ENCODE data around the gene TNNT2.

Gene TNNT2

GRCh38 chr1:201335174-201335870 is 42.2 kb downstream of the TNNT2 start:
- FAIRE-seq: no peak
- DNase-seq (ENCODE audit: insufficient read length, low spot score): no peak
- TF ChIP-seq TAF1 (IDR thresholded peaks at IDR 0.05; ENCODE audit: low read depth, low read length): no peak
- no peak for TF ChIP-seq POU2F2 (IDR thresholded peaks at IDR 0.05; ENCODE audit: low read depth, low read length)
- TF ChIP-seq SPI1 (IDR thresholded peaks at IDR 0.05; ENCODE audit: low read depth, low read length): no peak
- no peak for TF ChIP-seq POLR2AphosphoS5 (IDR thresholded peaks at IDR 0.05; ENCODE audit: low read depth, low read length)
- TF ChIP-seq PAX5 (IDR thresholded peaks at IDR 0.05; ENCODE audit: insufficient read depth, low read length, severe bottlenecking): no peak
- TF ChIP-seq POLR2A (IDR thresholded peaks at IDR 0.05; ENCODE audit: low read depth, low read length): no peak

- no peak for DNase-seq (ENCODE audit: insufficient read length, low spot score)
- no peak for FAIRE-seq
Measured at GRCh38 chr1:201334325-201335173, 42.9 kb downstream of the TNNT2 start.

GRCh38 chr1:201332616-201333335 is 44.7 kb downstream of the TNNT2 start:
- TF ChIP-seq SPI1 (IDR thresholded peaks at IDR 0.05; ENCODE audit: low read depth, low read length): no peak
- TF ChIP-seq TAF1 (IDR thresholded peaks at IDR 0.05; ENCODE audit: low read depth, low read length): no peak
- TF ChIP-seq POU2F2 (IDR thresholded peaks at IDR 0.05; ENCODE audit: low read depth, low read length): no peak
- no peak for TF ChIP-seq POLR2A (IDR thresholded peaks at IDR 0.05; ENCODE audit: low read depth, low read length)
- no peak for TF ChIP-seq PAX5 (IDR thresholded peaks at IDR 0.05; ENCODE audit: insufficient read depth, low read length, severe bottlenecking)
- TF ChIP-seq POLR2AphosphoS5 (IDR thresholded peaks at IDR 0.05; ENCODE audit: low read depth, low read length): no peak
- DNase-seq (ENCODE audit: insufficient read length, low spot score) (no peak), FAIRE-seq (no peak)

More at GRCh38 chr1:201334325-201335173, 42.9 kb downstream of the TNNT2 start:
- no peak for TF ChIP-seq PAX5 (IDR thresholded peaks at IDR 0.05; ENCODE audit: insufficient read depth, low read length, severe bottlenecking)
- no peak for TF ChIP-seq POU2F2 (IDR thresholded peaks at IDR 0.05; ENCODE audit: low read depth, low read length)
- no peak for TF ChIP-seq POLR2AphosphoS5 (IDR thresholded peaks at IDR 0.05; ENCODE audit: low read depth, low read length)
- TF ChIP-seq POLR2A (IDR thresholded peaks at IDR 0.05; ENCODE audit: low read depth, low read length): no peak
- TF ChIP-seq SPI1 (IDR thresholded peaks at IDR 0.05; ENCODE audit: low read depth, low read length): no peak
- no peak for TF ChIP-seq TAF1 (IDR thresholded peaks at IDR 0.05; ENCODE audit: low read depth, low read length)

- DNase-seq (ENCODE audit: insufficient read length, low spot score) (no peak), FAIRE-seq (no peak)
- TF ChIP-seq POLR2A (IDR thresholded peaks at IDR 0.05; ENCODE audit: low read depth, low read length) (no peak), PAX5 (IDR thresholded peaks at IDR 0.05; ENCODE audit: insufficient read depth, low read length, severe bottlenecking) (no peak), TAF1 (IDR thresholded peaks at IDR 0.05; ENCODE audit: low read depth, low read length) (no peak), SPI1 (IDR thresholded peaks at IDR 0.05; ENCODE audit: low read depth, low read length) (no peak), POU2F2 (IDR thresholded peaks at IDR 0.05; ENCODE audit: low read depth, low read length) (no peak), POLR2AphosphoS5 (IDR thresholded peaks at IDR 0.05; ENCODE audit: low read depth, low read length) (no peak)
Measured at GRCh38 chr1:201332021-201332420, 45.5 kb downstream of the TNNT2 start.

GRCh38 chr1:201331166-201331565 is 46.3 kb downstream of the TNNT2 start:
- FAIRE-seq (no peak), DNase-seq (ENCODE audit: insufficient read length, low spot score) (no peak)
- TF ChIP-seq POLR2A (IDR thresholded peaks at IDR 0.05; ENCODE audit: low read depth, low read length) (no peak), POU2F2 (IDR thresholded peaks at IDR 0.05; ENCODE audit: low read depth, low read length) (no peak), TAF1 (IDR thresholded peaks at IDR 0.05; ENCODE audit: low read depth, low read length) (no peak), PAX5 (IDR thresholded peaks at IDR 0.05; ENCODE audit: insufficient read depth, low read length, severe bottlenecking) (no peak), SPI1 (IDR thresholded peaks at IDR 0.05; ENCODE audit: low read depth, low read length) (no peak), POLR2AphosphoS5 (IDR thresholded peaks at IDR 0.05; ENCODE audit: low read depth, low read length) (no peak)

- no peak for FAIRE-seq
Measured at GRCh38 chr1:201330541-201330940, 46.9 kb downstream of the TNNT2 start.

GRCh38 chr1:201329801-201330200 is 47.7 kb downstream of the TNNT2 start:
- DNase-seq (ENCODE audit: insufficient read length, low spot score): no peak
- FAIRE-seq: no peak
- TF ChIP-seq SPI1 (IDR thresholded peaks at IDR 0.05; ENCODE audit: low read depth, low read length) (no peak), POLR2AphosphoS5 (IDR thresholded peaks at IDR 0.05; ENCODE audit: low read depth, low read length) (no peak), TAF1 (IDR thresholded peaks at IDR 0.05; ENCODE audit: low read depth, low read length) (no peak), POU2F2 (IDR thresholded peaks at IDR 0.05; ENCODE audit: low read depth, low read length) (no peak), POLR2A (IDR thresholded peaks at IDR 0.05; ENCODE audit: low read depth, low read length) (no peak), PAX5 (IDR thresholded peaks at IDR 0.05; ENCODE audit: insufficient read depth, low read length, severe bottlenecking) (no peak)

More at GRCh38 chr1:201330541-201330940, 46.9 kb downstream of the TNNT2 start:
- TF ChIP-seq POLR2A (IDR thresholded peaks at IDR 0.05; ENCODE audit: low read depth, low read length): no peak
- TF ChIP-seq POU2F2 (IDR thresholded peaks at IDR 0.05; ENCODE audit: low read depth, low read length): no peak
- TF ChIP-seq PAX5 (IDR thresholded peaks at IDR 0.05; ENCODE audit: insufficient read depth, low read length, severe bottlenecking): no peak
- TF ChIP-seq POLR2AphosphoS5 (IDR thresholded peaks at IDR 0.05; ENCODE audit: low read depth, low read length): no peak
- no peak for TF ChIP-seq SPI1 (IDR thresholded peaks at IDR 0.05; ENCODE audit: low read depth, low read length)
- no peak for TF ChIP-seq TAF1 (IDR thresholded peaks at IDR 0.05; ENCODE audit: low read depth, low read length)
- no peak for DNase-seq (ENCODE audit: insufficient read length, low spot score)

- no peak for TF ChIP-seq PAX5 (IDR thresholded peaks at IDR 0.05; ENCODE audit: insufficient read depth, low read length, severe bottlenecking)
- TF ChIP-seq SPI1 (IDR thresholded peaks at IDR 0.05; ENCODE audit: low read depth, low read length): no peak
- TF ChIP-seq POLR2A (IDR thresholded peaks at IDR 0.05; ENCODE audit: low read depth, low read length): no peak
- no peak for TF ChIP-seq POU2F2 (IDR thresholded peaks at IDR 0.05; ENCODE audit: low read depth, low read length)
- TF ChIP-seq TAF1 (IDR thresholded peaks at IDR 0.05; ENCODE audit: low read depth, low read length): no peak
- TF ChIP-seq POLR2AphosphoS5 (IDR thresholded peaks at IDR 0.05; ENCODE audit: low read depth, low read length): no peak
- FAIRE-seq: no peak
- no peak for DNase-seq (ENCODE audit: insufficient read length, low spot score)
Measured at GRCh38 chr1:201329286-201329685, 48.2 kb downstream of the TNNT2 start.
